OCI-LY3 (cell line): ENCODE measurements around the gene RBMS3.

Source experiments
- H2AFZ ChIP-seq: fragments of 200-600, 300-600 bp; shearing (Covaris generic); 2 replicates; pipeline ENCODE4 v1.6.0; 2014; ENCODE audit warnings: antibody characterized with exemption, low read depth, low read length
- H3K27ac ChIP-seq: fragments of 200-600, 300-600 bp; sonication (generic); 2 replicates; pipeline ENCODE4 v1.5.1; 2014; ENCODE audit warnings: mild to moderate bottlenecking, low read length, moderate library complexity, mixed read lengths
- H3K27me3 ChIP-seq: fragments of 200-600, 300-600 bp; sonication (generic); 2 replicates; pipeline ENCODE4 v1.6.1; 2014; ENCODE audit warnings: low read depth, low read length, mixed read lengths
- H3K36me3 ChIP-seq: fragments of 200-600, 300-600 bp; sonication (generic); replicated peaks from 2 replicates; pipeline ENCODE3; 2014; ENCODE audit warnings: low read depth, low read length, mixed read lengths
- H3K4me1 ChIP-seq: fragments of 300-600, 200-600 bp; sonication (generic); 2 replicates; pipeline ENCODE4 v1.6.1; 2014; ENCODE audit warnings: low read length, mixed read lengths
- H3K4me2 ChIP-seq: fragments of 200-600, 300-600 bp; sonication (generic); 2 replicates; pipeline ENCODE4 v1.6.1; 2014; ENCODE audit warnings: low read length, mixed read lengths
- H3K4me3 ChIP-seq: fragments of 300-600, 200-600 bp; sonication (generic); 2 replicates; pipeline ENCODE4 v1.5.1; 2014; ENCODE audit warnings: antibody characterized with exemption, mild to moderate bottlenecking, low read length, moderate library complexity
- H3K79me2 ChIP-seq: fragments of 300-600, 200-600 bp; shearing (Covaris generic); 2 replicates; pipeline ENCODE4 v1.6.1; 2014; ENCODE audit warnings: mild to moderate bottlenecking, low read length, mixed read lengths
- H3K9ac ChIP-seq: fragments of 300-600, 200-600 bp; shearing (Covaris generic); 2 replicates; pipeline ENCODE4 v1.6.0; 2014; ENCODE audit warnings: mild to moderate bottlenecking, low read length, moderate library complexity
- H3K9me3 ChIP-seq: fragments of 200-600, 300-600 bp; shearing (Covaris generic); 2 replicates; pipeline ENCODE4 v1.6.1; 2014; ENCODE audit warnings: low read length, mixed read lengths; ENCODE audit not compliant: insufficient read depth
- H4K20me1 ChIP-seq: fragments of 200-600, 300-600 bp; sonication (generic); 2 replicates; pipeline ENCODE4 v1.6.1; 2016; ENCODE audit warnings: low read length, mixed read lengths; ENCODE audit not compliant: insufficient read depth
- EZH2phosphoT487 ChIP-seq: fragments of 200-600 bp; shearing (Covaris generic); IDR thresholded peaks from 2 replicates; pipeline ENCODE4 v1.6.1; 2018; ENCODE audit warnings: antibody characterized with exemption, mixed run types, low read depth
- TF ChIP-seq, protein P1 (sequence below): fragments of 200-600, 300-600 bp; sonication (generic); IDR thresholded peaks from 2 replicates; pipeline ENCODE4 v1.5.1; 2014; ENCODE audit warnings: antibody characterized with exemption, low read length, low read depth

RBMS3 gene

GRCh38 chr3:29971895-29972294 is 691.0 kb downstream of the RBMS3 start:
- no peaks in the 10 kb centered on the region for H3K9me3 ChIP-seq
- H3K27ac ChIP-seq: no peak overlapping the region
- no peaks in the 10 kb centered on the region for H3K4me1 ChIP-seq
- no peak overlapping the region for H3K4me3 ChIP-seq
- H3K36me3 ChIP-seq: no peaks in the 10 kb centered on the region
- H3K9ac ChIP-seq: no peak overlapping the region
- H3K4me2 ChIP-seq: no peak overlapping the region
- no peaks in the 10 kb centered on the region for H3K27me3 ChIP-seq
- no peaks in the 10 kb centered on the region for H3K79me2 ChIP-seq
- H2AFZ ChIP-seq: no peak overlapping the region
- TF ChIP-seq, protein P1, sequence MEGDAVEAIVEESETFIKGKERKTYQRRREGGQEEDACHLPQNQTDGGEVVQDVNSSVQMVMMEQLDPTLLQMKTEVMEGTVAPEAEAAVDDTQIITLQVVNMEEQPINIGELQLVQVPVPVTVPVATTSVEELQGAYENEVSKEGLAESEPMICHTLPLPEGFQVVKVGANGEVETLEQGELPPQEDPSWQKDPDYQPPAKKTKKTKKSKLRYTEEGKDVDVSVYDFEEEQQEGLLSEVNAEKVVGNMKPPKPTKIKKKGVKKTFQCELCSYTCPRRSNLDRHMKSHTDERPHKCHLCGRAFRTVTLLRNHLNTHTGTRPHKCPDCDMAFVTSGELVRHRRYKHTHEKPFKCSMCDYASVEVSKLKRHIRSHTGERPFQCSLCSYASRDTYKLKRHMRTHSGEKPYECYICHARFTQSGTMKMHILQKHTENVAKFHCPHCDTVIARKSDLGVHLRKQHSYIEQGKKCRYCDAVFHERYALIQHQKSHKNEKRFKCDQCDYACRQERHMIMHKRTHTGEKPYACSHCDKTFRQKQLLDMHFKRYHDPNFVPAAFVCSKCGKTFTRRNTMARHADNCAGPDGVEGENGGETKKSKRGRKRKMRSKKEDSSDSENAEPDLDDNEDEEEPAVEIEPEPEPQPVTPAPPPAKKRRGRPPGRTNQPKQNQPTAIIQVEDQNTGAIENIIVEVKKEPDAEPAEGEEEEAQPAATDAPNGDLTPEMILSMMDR: no peak
- TF ChIP-seq EZH2phosphoT487: no peak
- no peaks in the 10 kb centered on the region for H4K20me1 ChIP-seq

- H4K20me1 ChIP-seq: no peaks in the 10 kb centered on the region
- H3K27ac ChIP-seq: no peak overlapping the region
- no peak overlapping the region for H3K4me3 ChIP-seq
- no peaks in the 10 kb centered on the region for H3K4me1 ChIP-seq
- H3K9me3 ChIP-seq: no peaks in the 10 kb centered on the region
- H3K79me2 ChIP-seq: no peaks in the 10 kb centered on the region
- H3K36me3 ChIP-seq: no peaks in the 10 kb centered on the region
- H3K27me3 ChIP-seq: no peaks in the 10 kb centered on the region
- no peak overlapping the region for H2AFZ ChIP-seq
- no peak overlapping the region for H3K9ac ChIP-seq
- no peak overlapping the region for H3K4me2 ChIP-seq
- no peak for TF ChIP-seq EZH2phosphoT487
- TF ChIP-seq, protein P1: no peak
These were observed 691.6 kb downstream of the RBMS3 start for GRCh38 chr3:29972320-29972993.

- Histone ChIP-seq H3K27ac (no peak overlapping the region), H3K79me2 (no peaks in the 10 kb centered on the region), H3K9ac (no peak overlapping the region), H3K9me3 (no peaks in the 10 kb centered on the region), H3K36me3 (no peaks in the 10 kb centered on the region), H3K27me3 (no peaks in the 10 kb centered on the region), H3K4me3 (no peak overlapping the region), H2AFZ (no peak overlapping the region), H3K4me1 (no peaks in the 10 kb centered on the region), H3K4me2 (no peak overlapping the region), H4K20me1 (no peaks in the 10 kb centered on the region)
- no peak for TF ChIP-seq EZH2phosphoT487
- TF ChIP-seq, protein P1: no peak
These were observed 692.9 kb downstream of the RBMS3 start for GRCh38 chr3:29973763-29974162.

- Histone ChIP-seq H3K4me3 (no peak overlapping the region), H3K27ac (no peak overlapping the region), H3K36me3 (no peaks in the 10 kb centered on the region), H3K9ac (no peak overlapping the region), H3K79me2 (no peaks in the 10 kb centered on the region), H4K20me1 (no peaks in the 10 kb centered on the region), H3K27me3 (no peaks in the 10 kb centered on the region), H3K4me1 (no peaks in the 10 kb centered on the region), H3K4me2 (no peak overlapping the region), H3K9me3 (no peaks in the 10 kb centered on the region), H2AFZ (no peak overlapping the region)
- TF ChIP-seq, protein P1: no peak
- TF ChIP-seq EZH2phosphoT487: no peak
These were observed 696.0 kb downstream of the RBMS3 start for GRCh38 chr3:29976871-29977270.
